ENCODE measurements around the gene TUBA3E. TPM values are rescaled to one million over a fixed set of nuclear protein-coding genes. Genes with fewer than 3 reads are reported as not detected.
"Not testable (repeated sequence)": the region's sequence is repeated elsewhere in the genome, so short reads cannot be mapped to it uniquely, and the experiment has no call there.

Gene TUBA3E
- total and polyA plus RNA-seq, 2 donors: not detected

DNA sequence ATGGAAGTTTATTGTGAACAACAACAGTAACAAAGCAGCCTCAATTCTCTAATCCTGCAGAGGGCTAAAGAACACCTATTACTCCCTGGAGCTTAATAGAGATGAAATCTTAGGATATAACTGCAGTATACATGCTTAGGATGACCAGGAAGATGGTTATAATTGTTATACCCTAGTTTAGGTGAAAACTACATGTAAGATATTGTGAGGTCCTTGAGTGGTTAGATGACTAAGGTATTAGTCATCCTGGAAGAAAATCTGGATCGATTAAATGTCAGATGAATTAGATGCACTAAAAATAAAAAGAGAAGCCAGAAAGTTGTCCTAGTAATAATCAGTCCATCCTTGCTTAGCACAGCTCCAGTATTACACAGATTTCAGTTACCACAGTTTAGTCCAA, 22.3 kb upstream of the TUBA3E start:
- not testable (repeated sequence) for H3K4me1 ChIP-seq (ENCODE audit: insufficient read depth); H3K36me3 ChIP-seq (ENCODE audit: insufficient read depth); DNase-seq (ENCODE audit: extremely low spot score); H3K27ac ChIP-seq (ENCODE audit: low read depth); H3K4me3 ChIP-seq (ENCODE audit: low read depth, low read length)
- WGBS: no CpG with 5 or more reads among the region's 1 CpG

DNA sequence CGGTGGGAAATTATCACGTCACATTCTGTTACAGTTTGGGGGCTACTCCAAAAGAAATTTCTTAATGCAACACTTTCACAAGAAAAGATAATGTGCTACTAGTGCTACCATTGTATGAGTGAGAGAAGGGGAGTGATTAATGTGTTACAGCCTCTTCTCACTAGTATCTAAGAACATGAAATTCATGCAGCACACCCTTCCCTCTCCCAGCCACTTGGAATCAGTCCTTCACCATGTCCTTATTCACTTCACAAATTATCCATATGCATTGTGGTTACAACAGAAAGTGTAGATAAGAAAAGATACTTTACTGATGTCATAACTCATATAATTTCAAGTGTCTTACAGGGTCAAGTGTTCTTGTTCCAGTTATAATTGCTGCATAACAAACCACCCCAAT, 20.9 kb upstream of the TUBA3E start:
- WGBS: 89% methylated on average over 2 of the region's 2 CpGs
- DNase-seq (ENCODE audit: extremely low spot score); H3K27ac ChIP-seq (ENCODE audit: low read depth); H3K36me3 ChIP-seq (ENCODE audit: insufficient read depth); H3K4me3 ChIP-seq (ENCODE audit: low read depth, low read length); H3K4me1 ChIP-seq (ENCODE audit: insufficient read depth): not testable (repeated sequence)

DNA sequence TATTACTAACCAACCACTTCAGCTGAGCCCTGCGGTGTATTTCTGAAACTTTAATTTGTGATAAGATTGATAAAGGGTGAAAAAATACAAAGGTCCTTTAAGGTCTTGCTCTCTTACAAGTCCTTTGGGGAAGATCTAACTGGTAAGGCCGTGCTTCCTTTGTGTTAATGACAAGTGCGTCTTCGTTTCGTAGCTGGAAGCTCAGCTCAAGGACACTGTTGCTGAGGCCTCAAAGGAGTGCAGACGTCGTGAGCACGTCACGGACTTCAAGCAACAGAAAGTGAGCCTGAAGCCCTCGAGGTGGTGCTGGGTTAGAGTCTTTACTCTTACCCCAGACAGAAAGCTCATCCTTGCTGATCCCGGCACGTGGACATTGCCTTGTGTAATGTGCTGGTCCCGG, 8.8 kb upstream of the TUBA3E start:
- not testable (repeated sequence) for H3K4me1 ChIP-seq (ENCODE audit: insufficient read depth)
- WGBS: 82% methylated on average over 13 of the region's 13 CpGs

DNA sequence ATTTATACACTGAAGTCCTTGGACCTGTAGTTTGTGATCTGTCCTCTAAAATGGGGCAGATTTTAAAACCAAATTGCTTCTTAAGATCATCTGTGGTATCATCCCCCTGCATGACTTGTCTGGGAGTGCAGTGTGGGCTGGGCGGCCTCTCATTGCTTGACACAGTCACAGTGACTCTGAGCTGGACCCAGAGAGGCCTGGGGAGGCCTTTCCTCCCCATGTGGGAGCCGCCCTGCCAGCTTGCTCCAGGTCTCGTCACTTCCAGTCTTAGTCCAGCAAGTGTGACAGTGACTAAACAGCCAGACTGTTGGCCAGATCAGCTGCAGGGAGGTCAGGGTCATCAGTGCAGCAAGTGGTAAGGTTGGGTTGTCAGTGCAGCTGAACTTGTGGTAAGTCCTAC, 4.9 kb upstream of the TUBA3E start:
- WGBS: 71% methylated on average over 3 of the region's 3 CpGs
- H3K4me3 ChIP-seq (ENCODE audit: low read depth, low read length); H3K36me3 ChIP-seq (ENCODE audit: insufficient read depth); H3K27ac ChIP-seq (ENCODE audit: low read depth); DNase-seq (ENCODE audit: extremely low spot score); H3K4me1 ChIP-seq (ENCODE audit: insufficient read depth): not testable (repeated sequence)

More for the DNA sequence above, 8.8 kb upstream of the TUBA3E start:
- not testable (repeated sequence) for H3K27ac ChIP-seq (ENCODE audit: low read depth); DNase-seq (ENCODE audit: extremely low spot score); H3K36me3 ChIP-seq (ENCODE audit: insufficient read depth); H3K4me3 ChIP-seq (ENCODE audit: low read depth, low read length)

DNA sequence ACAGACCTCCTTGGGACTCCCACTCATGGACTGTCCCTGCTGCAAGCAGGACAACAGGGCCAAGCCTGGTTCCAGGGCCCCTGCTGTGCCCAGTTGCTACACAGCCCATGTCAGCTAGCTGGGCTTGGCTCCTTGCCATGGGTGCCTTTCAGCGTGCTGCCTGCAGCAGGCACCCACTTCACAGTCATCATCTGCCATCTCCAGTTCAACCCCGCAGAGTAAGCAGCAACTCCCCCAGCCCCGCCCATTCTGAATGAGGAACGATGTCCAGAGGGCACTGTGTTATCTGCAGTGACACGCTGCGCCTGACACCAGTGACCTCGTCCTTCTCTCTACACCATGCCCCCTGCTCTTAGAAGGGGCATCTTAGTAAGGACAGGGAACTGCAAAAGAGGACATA, 4.3 kb upstream of the TUBA3E start:
- H3K4me3 ChIP-seq (ENCODE audit: low read depth, low read length); H3K27ac ChIP-seq (ENCODE audit: low read depth); DNase-seq (ENCODE audit: extremely low spot score); H3K36me3 ChIP-seq (ENCODE audit: insufficient read depth); H3K4me1 ChIP-seq (ENCODE audit: insufficient read depth): not testable (repeated sequence)
- 40% methylated on average over 4 of the region's 7 CpGs for WGBS

DNA sequence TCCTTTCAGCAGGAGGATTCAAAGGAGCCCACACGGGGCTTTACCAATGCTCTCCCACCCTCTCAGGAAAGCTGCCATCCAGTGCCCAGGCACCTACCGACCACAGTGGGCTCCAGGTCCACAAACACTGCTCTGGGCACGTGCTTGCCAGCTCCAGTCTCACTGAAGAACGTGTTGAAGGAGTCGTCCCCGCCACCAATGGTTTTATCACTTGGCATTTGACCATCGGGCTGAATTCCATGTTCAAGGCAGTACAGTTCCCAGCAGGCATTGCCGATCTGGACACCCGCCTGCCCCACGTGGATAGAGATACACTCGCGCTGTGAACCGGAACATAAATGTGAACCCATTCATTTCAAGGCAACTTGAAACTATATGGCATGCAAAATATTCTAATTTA, 2.2 kb downstream of the TUBA3E start:
- not testable (repeated sequence) for H3K36me3 ChIP-seq (ENCODE audit: insufficient read depth); H3K4me1 ChIP-seq (ENCODE audit: insufficient read depth); H3K27ac ChIP-seq (ENCODE audit: low read depth); H3K4me3 ChIP-seq (ENCODE audit: low read depth, low read length); DNase-seq (ENCODE audit: extremely low spot score)
- 82% methylated on average over 10 of the region's 13 CpGs for WGBS

DNA sequence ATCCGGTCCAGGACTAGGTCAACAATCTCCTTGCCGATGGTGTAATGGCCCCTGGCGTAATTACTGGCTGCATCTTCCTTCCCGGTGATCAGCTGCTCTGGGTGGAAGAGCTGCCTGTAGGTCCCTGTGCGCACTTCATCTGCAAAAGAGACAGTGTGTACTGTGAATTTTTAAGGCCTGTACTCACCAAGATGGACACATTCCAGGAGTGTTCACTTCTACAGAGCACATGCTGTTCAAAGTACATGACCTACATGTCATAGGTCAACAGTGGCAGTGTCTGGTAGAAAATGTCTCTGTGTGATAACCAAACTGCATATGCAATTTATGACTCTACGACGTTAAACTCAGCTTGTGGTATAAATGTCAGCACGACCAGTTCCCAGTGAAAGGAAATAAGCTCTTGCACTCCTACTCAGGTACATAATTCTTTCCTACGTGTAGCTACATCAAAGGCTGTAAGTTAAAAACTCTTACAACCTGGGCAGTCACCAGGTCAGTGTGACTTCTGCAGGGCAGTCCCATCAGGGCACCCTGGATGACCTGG, 3.1 kb downstream of the TUBA3E start:
- WGBS: 83% methylated on average over 9 of the region's 9 CpGs
- not testable (repeated sequence) for H3K4me1 ChIP-seq (ENCODE audit: insufficient read depth); H3K36me3 ChIP-seq (ENCODE audit: insufficient read depth); H3K4me3 ChIP-seq (ENCODE audit: low read depth, low read length); H3K27ac ChIP-seq (ENCODE audit: low read depth); DNase-seq (ENCODE audit: extremely low spot score)

DNA sequence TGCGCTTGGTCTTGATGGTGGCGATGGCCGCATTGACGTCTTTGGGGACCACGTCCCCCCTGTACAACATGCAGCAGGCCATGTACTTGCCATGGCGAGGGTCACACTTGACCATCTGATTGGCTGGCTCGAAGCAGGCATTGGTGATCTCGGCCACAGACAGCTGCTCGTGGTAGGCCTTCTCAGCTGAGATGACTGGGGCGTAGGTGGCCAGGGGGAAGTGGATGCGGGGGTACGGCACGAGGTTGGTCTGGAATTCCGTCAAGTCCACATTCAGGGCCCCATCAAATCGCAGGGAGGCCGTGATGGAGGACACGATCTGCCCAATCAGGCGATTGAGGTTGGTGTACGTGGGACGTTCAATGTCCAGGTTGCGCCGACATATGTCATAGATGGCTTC, 4.4 kb downstream of the TUBA3E start:
- DNase-seq (ENCODE audit: extremely low spot score): not testable (repeated sequence)

DNA sequence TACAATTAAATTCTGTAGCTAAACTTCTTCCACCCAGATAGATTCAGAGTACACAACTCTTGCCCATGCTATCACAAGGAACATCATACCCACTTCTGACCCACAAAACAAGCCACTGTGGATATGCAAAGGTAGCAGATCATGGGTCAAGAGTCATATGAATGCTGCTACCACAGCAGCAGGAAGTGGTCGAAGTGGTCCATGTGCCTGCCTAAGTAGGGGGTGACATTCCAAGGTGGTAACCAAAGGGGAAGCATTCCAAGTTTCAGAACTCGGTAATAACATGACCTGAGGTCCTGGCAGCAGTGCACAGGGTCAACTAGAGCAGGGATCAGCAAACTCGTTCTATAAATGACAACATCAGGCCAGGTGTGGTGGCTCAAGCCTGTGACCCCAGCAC, 5.8 kb downstream of the TUBA3E start:
- 84% methylated on average over 3 of the region's 3 CpGs for WGBS
- not testable (repeated sequence) for H3K27ac ChIP-seq (ENCODE audit: low read depth); H3K36me3 ChIP-seq (ENCODE audit: insufficient read depth); DNase-seq (ENCODE audit: extremely low spot score); H3K4me3 ChIP-seq (ENCODE audit: low read depth, low read length); H3K4me1 ChIP-seq (ENCODE audit: insufficient read depth)

More for the DNA sequence above, 4.4 kb downstream of the TUBA3E start:
- not testable (repeated sequence) for H3K27ac ChIP-seq (ENCODE audit: low read depth); H3K4me1 ChIP-seq (ENCODE audit: insufficient read depth); H3K4me3 ChIP-seq (ENCODE audit: low read depth, low read length); H3K36me3 ChIP-seq (ENCODE audit: insufficient read depth)
- 88% methylated on average over 22 of the region's 22 CpGs for WGBS

DNA sequence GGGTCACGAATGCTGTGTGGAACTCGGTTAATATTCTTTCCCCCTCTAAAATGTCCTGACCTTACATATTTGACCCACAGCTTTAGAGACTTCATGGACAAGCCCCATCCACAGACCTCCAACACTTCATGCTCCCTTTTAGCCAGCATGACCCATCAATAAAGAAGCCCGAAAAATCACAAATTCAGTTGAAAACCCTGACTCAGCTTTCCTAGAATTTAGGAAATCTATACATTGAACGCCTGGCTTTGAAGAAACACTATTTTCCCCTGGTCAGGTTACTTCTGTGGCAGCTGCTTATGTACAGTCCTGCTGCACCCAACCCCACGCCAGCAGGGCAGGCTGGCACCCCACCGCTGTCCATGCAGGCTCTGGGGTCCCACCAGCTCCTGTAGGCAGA, 6.9 kb downstream of the TUBA3E start:
- not testable (repeated sequence) for DNase-seq (ENCODE audit: extremely low spot score); H3K4me1 ChIP-seq (ENCODE audit: insufficient read depth); H3K4me3 ChIP-seq (ENCODE audit: low read depth, low read length); H3K36me3 ChIP-seq (ENCODE audit: insufficient read depth); H3K27ac ChIP-seq (ENCODE audit: low read depth)
- 94% methylated on average over 6 of the region's 6 CpGs for WGBS

DNA sequence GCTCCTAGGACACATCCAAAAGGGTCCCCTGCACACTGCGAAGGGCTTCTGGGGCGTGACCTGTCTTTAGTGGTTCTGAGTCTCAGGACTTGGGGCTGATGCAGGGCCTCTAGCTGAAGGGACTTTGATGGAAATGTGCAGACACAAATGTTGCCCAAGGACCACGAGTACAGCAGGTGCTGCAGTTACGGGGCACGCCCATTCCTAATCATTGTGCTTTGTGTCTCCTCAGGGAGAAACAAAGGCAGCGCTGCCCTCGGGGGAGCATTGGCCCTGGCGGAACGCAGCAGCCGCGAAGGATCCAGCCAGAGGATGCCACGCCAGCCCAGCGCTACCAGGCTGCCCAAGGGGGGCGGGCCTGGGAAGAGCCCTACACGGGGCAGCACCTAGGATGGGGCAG, 8.0 kb downstream of the TUBA3E start:
- Histone ChIP-seq H3K36me3 (ENCODE audit: insufficient read depth) (no peaks in the 10 kb centered on the region), H3K4me1 (ENCODE audit: insufficient read depth) (no peaks in the 10 kb centered on the region), H3K4me3 (ENCODE audit: low read depth, low read length) (no peak overlapping the region), H3K27ac (ENCODE audit: low read depth) (no peak overlapping the region)
- DNase-seq (ENCODE audit: extremely low spot score): no peak
- 92% methylated on average over 15 of the region's 15 CpGs for WGBS

DNA sequence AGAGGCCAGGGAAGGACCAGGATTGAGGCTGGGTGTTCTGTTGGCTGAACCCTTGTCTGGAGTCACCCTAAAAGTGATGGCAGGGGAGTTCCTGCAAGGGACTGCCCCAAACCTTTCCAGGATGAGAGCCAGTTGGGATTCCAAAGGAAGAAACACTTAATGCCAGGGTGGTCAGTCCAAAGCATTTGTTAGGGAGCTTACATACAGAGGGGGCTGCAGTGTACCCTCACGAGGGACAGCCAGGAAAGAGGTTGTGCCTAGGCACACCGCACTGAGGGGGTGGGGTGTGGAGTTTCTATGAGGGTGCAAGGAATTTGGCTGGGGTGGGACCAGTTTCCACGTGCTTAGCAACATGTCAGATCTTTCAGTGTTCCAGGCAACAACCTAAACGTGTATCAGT, 9.3 kb downstream of the TUBA3E start:
- WGBS: 74% methylated on average over 4 of the region's 4 CpGs

DNA sequence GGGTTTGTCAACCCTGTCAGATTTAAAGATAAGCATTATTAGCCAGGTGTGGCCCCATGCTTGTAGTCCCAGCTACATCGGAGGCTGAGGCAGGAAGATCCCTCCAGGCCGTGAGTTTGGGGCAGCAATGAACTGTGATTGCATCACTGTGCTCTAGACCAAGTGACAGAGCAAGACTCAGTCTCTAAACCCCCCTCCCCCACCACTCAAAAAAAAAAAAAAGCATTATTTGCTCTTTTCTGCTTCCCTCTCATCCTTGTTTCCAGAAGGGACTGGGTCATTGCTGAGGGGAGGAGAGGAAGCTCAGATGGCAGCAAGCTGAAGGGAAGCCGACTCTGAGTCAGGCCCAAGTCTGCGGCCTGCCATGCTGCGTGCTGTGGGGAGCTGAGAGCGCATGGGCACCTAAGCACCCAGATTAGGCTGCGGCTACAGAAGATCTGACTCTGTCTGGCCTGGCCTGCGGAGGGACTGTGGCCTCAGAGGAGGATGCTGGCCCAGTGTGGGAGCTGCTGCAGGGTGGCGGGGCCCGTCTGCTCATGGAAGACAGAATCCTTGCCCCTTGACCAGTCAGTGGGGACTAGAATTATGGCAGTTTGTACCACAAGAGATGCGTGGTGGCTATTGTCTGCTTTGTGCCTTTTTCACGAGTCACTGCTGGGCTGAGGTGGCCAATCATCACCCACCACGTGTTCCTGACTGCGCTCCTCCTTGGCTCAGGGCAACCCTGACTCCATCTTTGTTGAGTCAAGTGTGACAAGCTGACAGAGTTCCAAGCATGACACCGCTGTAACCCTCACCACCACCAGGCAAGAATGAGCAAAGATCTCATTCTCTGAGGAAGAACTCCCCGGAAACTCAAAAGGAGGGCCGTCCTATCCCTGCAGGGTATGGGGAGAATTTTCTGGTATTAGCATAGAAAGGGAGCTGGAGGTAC, 10.1 kb downstream of the TUBA3E start:
- not testable (repeated sequence) for H3K4me3 ChIP-seq (ENCODE audit: low read depth, low read length); H3K27ac ChIP-seq (ENCODE audit: low read depth); DNase-seq (ENCODE audit: extremely low spot score); H3K4me1 ChIP-seq (ENCODE audit: insufficient read depth); H3K36me3 ChIP-seq (ENCODE audit: insufficient read depth)
- 90% methylated on average over 17 of the region's 17 CpGs for WGBS

More for the DNA sequence above, 9.3 kb downstream of the TUBA3E start:
- H3K36me3 ChIP-seq (ENCODE audit: insufficient read depth); H3K4me3 ChIP-seq (ENCODE audit: low read depth, low read length); H3K27ac ChIP-seq (ENCODE audit: low read depth); DNase-seq (ENCODE audit: extremely low spot score); H3K4me1 ChIP-seq (ENCODE audit: insufficient read depth): not testable (repeated sequence)

DNA sequence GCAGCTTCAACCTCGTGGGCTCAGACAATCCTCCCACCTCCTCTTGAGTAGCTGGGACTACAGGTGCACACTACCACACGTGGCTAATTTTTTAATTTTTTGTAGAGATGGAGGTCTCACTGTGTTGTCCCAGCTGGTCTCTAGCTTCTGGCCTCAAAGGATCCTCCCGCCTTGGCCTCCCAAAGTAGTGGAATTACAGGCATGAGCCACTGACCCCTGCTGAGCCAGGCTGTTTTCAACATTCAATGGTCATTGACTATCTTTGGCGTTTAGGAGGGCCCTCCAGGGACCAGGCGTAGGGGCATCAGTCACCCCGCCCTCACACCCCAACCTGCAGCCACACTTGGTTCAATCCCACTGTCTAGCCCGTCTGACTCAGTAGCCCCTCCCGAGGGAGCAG, 11.0 kb downstream of the TUBA3E start:
- WGBS: 77% methylated on average over 8 of the region's 8 CpGs
- Histone ChIP-seq H3K4me3 (ENCODE audit: low read depth, low read length) (no peak overlapping the region), H3K4me1 (ENCODE audit: insufficient read depth) (no peaks in the 10 kb centered on the region), H3K27ac (ENCODE audit: low read depth) (no peak overlapping the region), H3K36me3 (ENCODE audit: insufficient read depth) (no peaks in the 10 kb centered on the region)
- no peak for DNase-seq (ENCODE audit: extremely low spot score)

Measured in urinary bladder (tissue), 4 donors.